ENCODE results near the gene SCIMP.
A peak's percentile ranks its signal among the peaks of the same experiment; 100 is the strongest.
"Not testable (repeated sequence)": the region's sequence is repeated elsewhere in the genome, so short reads cannot be mapped to it uniquely, and the experiment has no call there.

SCIMP gene

DNA sequence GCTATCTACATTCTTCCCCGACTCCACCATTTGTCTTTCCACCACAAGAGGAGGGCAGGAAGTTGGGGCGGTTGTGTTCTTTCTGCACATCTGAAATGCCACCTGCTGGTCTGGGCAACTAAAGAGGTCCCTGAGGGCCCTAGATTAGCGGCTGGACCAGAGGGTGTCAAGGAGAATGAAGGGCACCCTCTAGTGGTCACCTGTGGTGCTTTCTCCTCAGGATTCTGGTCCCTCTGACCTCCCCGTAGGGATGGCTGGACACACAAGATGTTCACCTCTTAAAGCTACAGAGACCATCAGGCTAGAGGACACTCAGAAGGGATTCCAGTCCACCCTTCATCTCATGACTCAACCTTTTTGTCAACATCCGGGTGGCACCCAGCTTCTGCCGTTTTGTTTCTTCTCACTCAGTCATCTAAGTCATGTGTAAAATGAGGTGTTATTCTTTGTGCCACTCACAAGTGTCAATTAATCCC is 2.9 kb upstream of the SCIMP start:
- peak; percentile 19 for DNase-seq (ENCODE audit: low spot score)

DNA sequence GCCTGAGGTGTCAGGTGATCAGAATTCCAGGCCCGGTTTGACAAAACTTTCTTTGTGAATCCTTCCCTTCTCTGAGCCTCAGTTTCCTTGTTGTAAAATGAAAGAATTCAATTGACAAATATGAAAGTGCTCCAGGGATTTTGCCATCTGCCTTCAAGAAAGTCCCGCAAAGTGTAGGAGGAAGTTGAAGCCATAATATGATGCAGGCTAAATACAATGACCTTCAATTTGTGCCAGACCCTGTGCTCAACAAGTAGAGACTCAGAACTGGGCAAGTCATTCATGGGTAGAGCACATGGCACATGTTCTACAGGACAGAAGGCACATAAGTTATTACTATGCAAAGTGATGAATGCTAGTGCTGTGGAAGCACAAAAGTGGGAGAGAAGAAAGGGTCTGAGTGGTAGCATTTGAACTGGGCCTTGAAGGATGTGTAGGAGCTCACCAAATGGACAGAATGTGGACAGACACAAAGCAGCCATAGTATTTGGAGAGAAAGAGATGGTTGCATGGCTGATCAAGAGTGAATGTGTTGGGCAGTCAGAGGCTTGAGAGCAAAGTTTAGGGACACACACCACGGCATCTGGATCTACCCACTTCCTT is 2.4 kb upstream of the SCIMP start:
- no peak for DNase-seq (ENCODE audit: low spot score)

DNA sequence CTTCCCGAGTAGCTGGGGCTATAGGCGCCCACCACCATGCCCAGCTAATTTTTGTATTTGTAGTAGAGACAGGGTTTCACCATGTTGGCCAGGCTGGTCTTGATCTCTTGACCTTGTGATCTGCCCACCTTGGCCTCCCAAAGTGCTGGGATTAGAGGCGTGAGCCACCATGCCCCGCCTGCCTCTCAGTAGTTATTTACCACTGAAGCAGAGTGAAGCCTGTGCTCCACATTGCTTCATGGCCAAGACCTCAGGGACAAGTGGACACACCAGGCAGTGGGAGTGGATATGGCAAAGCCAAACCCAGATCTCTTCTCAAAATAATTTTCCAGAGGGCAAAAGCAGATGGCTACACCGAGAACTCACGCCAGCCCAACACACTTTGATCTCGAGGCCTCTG is 1.2 kb downstream of the SCIMP start:
- not testable (repeated sequence) for DNase-seq (ENCODE audit: low spot score)

DNA sequence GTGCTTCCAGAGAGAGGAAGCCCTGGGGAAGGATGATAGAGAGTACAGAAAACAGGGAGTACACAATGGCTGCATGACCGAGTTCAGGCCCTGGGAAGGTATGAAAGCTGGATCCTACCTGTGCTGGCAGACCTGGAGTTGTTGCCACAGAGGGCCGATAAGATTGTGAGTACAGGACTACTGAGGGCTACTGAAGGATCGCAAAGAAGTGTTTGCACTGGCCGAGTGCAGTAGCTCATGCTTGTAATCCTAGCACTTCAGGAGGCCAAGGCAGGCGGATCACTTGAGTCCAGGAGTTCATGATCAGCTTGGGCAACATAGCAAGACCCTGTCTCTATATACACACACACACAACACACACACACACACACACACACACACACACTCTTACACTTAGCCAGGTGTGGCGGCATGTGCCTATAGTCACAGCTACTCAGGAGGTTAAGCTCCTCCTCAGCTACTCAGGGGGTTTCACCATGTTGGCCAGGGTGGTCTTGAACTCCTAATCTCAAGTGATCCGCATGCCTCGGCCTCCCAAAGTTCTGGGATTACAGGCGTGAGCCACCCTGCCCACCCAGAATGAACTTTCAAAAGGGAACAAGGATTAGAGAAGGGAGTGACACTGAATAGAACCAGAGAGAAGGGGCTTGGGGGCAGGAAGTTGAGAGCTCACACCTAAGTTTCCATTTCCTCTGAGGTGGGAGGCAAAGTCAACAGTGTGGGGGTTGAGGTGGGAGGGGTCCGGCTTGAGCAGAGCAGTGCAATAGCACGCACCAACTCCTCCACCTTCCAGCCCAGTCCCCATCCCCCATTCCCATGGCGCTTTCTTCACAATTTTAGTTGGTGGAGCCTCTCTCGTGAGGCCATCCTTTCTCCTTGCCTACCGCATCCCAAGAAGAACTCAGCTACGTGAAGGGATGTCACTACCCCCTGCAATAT is 7.5 kb downstream of the SCIMP start:
- peak; percentile 10 for DNase-seq (ENCODE audit: low spot score)

DNA sequence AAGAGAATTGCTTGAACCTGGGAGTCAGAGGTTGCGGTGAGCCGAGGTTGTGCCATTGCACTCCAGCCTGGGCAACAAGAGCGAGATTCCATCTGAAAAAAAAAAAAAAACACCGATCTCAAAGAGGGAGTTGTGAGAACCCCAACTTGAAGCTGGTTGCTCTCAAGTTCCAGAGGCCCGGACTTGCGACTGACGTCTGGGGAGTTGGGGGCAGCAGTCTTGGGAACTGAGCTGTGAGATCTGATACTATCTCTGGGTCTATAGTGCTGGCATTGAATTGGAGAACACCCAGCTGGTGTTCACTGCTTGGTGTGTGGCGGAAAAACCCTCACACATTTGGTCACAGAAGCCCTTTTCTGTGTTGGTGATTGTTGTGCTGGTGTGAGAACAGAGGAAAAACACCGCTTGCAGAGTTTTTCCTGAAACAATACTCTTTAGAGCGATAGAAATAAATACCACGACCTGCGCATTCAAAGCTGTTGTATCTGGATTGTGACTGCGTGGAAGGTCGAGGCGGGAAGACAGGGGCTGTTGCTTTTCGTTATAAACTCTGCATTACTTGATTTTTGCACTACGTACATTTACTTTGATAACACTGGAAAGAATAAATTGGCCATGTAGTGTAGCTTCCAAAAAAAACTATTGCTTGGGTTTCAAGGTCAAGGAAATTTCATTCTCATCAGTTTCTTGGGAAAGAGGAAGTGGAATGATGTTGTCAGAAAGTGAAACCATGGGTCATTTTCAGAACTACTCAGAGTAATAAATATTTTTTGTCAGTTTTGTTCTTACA is 8.8 kb downstream of the SCIMP start:
- no peak for DNase-seq (ENCODE audit: low spot score)

DNA sequence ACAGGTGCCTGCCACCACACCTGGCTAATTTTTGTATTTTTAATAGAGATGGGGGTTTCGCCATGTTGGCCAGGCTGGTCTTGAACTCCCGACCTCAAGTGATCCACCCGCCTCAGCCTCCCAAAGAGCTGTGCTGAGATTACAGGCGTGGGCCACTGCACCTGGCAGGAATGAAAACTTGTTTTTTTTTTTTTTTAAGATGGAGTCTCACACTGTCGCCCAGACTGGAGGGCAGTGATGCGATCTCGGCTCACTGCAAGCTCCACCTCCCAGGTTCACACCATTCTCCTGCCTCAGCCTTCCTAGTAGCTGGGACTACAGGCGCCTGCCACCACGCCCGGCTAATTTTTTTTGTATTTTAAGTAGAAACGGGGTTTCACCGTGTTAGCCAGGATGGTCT is 12.7 kb downstream of the SCIMP start:
- not testable (repeated sequence) for DNase-seq (ENCODE audit: low spot score)

DNA sequence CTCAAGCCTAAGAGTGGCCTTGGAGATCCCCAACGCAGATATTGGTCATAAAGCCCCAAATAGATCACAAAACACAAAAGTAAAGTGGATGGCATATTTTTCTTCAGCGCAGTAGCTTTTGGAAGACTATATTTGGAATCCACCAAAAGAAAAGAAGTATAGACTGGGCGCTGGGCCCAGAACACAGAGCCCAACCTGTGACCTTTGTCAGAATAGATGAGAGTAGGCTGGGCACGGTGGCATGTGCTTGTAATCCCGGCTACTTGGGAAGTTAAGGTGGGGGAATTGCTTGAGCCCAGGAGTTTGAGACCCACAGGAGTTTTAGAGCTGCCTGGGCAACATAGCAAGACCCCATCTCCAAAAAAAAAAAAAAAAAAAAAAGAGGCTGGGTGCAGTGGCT is 14.6 kb downstream of the SCIMP start:
- DNase-seq (ENCODE audit: low spot score), result no peak

DNA sequence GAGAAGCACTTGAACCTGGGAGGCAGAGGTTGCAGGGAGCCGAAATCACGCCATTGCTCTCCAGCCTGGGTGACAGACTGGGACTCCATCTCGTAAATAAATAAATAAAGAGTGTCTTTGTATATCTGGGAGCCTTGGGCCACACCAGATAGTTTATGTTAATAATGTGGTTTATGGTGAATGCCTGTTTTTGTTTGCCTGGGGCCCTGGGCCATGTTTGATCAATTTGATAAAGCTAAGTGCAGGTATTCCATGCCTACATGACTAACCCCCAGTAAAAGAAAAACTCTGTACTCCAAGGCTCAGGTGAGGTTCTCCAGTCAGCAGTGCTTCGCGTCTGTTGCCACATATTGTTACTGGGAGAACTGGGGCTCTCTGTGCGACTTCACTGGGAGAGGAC is 15.1 kb downstream of the SCIMP start:
- no peak for DNase-seq (ENCODE audit: low spot score)

DNA sequence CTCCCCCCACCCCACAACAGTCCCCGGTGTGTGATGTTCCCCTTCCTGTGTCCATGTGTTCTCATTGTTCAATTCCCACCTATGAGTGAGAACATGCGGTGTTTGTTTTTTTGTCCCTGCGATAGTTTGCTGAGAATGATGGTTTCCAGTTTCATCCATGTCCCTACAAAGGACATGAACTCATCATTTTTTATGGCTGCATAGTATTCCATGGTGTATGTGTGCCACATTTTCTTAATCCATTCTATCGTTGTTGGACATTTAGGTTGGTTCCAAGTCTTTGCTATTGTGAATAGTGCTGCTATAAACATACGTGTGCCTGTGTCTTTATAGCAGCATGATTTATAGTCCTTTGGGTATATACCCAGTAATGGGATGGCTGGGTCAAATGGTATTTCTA is 17.1 kb downstream of the SCIMP start:
- not testable (repeated sequence) for DNase-seq (ENCODE audit: low spot score)

DNA sequence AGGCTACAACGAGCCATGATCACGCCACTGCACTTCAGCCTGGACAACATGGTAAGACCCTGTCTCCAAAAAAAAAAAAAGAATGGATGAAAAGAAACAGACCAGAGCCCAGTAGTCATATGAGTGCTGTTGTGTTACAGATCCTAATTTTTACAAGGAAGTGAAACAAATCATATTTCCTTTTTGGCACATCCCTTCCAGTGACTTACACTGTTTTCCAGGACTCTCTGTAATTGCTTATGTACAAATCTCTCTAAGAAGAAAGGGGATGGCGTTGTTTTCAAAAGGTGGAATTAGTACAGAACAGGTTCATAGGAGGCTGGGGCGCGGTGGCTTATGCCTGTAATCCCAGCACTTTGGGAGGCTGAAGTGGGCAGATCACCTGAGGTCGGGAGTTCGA is 23.2 kb downstream of the SCIMP start:
- DNase-seq (ENCODE audit: low spot score), result no peak

DNA sequence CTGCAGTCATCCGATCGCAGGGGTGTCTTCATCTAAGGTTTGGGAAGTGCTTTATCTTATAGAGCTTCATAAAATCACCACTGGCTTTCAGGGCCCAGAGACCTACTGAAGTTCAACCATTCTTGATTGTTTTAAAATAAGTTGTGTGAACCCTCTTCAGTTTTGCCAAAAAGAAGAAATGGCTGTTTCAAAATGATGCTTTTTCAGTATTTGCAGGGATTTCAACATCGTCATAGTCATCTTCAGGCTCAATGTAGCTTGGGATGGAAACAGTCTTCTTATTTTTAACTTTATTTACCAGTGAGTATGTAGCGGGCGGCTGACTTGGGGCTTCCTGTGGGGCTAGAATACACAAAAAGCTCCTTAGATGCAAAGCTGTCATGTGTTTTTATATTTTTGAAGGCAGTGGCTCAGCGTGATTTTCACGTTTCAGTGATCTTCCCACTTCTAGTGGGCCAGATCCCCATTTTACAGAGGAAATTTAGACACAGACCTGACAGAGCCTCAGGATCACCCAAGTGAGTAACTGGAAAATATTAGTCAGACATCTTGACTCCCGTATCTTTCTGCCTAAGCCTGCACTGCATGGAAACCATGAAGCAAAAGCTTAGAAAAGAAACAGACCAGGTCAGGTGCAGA is 23.9 kb downstream of the SCIMP start:
- no peak for DNase-seq (ENCODE audit: low spot score)

DNA sequence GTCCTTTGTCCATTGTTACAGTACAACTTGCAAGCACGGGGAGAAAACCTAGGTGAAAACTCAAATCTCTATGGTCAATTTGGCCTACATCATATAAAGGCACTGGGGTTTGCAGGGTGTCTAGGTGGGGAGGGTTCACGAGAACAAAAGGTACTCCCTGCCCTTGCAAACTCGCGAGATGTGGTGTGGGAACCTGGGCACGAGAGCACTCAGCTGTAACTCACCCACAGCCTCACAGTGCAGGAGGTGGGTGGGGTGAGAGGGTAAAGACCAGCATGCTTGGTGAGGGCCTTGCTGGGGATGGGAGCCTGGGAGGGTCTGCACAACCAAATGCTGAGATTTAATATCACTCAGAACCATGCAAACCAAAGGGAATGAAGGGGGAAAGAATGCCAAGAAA is 24.6 kb downstream of the SCIMP start:
- DNase-seq (ENCODE audit: low spot score), result no peak

DNA sequence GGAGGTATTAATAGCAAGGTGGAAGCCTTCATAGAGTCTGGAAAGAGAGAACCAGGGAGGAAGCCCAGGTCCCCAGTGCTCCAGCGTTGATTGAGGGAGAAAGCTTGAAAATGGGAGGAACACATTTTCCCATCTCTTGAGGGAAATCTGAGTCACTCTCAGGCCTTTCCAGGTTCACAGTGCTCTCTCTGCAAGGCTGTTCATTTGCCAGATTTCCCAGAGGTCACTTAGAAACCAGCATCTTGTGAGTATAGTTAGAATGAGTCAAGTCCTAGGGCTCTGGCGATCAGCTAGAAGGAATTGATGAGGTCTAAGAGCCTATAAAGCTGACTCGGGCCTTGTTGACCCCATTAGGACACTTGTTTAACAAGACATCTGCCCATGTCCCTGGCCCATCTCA is 25.3 kb downstream of the SCIMP start:
- DNase-seq (ENCODE audit: low spot score), result no peak

DNA sequence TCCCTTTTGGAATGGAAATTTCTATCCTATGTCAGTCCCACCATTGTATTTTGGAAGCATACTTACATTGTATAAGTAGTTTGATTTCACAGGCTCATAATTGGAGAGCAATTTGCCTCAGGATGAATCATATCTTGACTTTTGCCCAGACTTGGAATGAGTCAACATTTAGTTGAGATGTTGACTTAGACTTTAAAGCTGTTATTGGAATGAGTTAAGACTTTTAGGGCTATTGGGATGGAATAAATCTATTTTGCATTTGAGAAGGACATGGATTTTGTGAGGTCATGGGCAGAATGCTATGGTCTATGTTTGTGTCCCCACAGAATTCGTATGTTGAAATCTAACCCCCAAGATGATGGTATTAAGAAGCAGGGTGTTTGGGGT is 30.8 kb downstream of the SCIMP start:
- DNase-seq (ENCODE audit: low spot score), result no peak

DNA sequence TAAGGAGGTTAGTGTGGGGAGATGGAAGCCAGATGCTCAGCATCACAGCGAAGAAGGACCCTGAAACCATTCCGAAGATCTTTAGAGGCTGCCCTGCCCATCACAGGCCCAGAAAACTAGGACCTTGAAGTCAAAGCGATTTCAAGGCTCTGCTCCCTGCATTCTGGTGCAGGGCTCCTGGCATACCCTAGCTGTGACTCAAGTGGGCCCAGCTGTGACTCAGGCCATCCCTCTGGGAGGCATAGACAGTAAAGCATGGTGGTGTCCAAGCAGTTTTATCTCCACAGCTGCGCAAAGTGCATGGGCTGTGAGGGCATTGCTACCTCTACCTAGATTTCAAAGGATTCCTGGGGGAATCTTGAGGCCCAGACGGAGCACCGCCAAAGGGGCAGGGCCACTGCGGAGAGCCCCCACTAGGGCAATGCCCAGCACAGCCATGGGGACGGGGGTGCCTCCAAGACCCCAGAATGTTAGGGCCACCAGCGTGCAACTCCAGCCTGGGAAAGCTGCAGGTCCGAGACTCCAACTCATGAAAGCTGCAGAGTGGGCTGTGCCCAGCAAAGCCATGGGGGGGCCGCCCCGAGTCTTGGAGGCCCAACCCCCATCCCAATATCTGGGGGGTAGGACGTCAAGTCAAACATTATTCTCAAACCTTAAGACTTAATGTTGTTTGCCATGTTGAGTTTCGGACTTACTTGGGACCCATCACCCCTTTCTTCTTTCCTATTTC is 31.3 kb downstream of the SCIMP start:
- no peak for DNase-seq (ENCODE audit: low spot score)

DNA sequence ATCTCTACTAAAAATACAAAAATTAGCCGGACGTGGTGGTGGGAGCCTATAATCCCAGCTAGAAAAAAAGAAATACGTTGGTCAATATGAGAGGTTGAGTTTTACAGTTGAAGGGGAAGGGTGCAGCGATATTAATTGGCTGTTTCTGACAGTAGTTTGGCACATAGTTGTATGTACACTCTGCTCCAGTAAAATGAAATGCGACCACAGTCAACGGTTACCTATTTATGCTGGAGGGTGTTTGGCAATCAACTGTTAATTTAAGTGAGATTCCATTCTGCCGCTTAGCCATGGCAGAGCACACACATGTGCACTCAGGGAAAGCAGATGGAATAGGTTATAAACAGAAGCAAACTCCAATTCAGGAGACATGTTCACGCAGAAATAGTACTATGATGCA is 33.6 kb downstream of the SCIMP start:
- DNase-seq (ENCODE audit: low spot score), result no peak

DNA sequence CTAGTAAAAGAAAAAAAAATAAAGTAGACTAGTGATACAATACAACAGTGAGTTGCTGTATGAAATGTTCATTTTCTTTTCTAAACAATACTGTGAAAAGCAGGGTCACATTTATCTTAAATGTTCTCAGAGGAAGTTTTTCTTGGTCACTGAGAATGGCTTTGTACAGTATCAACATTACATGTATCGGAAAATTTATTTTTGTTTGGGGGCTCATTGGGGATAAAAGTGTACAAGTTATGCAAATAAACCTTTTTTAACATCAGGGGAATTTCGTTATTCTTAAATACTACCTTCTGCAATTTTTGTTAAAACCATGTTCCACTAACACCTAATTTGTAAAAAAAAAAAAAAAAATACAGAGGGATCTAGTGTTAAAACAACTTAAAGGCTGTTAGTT is 34.3 kb downstream of the SCIMP start:
- no peak for DNase-seq (ENCODE audit: low spot score)

DNA sequence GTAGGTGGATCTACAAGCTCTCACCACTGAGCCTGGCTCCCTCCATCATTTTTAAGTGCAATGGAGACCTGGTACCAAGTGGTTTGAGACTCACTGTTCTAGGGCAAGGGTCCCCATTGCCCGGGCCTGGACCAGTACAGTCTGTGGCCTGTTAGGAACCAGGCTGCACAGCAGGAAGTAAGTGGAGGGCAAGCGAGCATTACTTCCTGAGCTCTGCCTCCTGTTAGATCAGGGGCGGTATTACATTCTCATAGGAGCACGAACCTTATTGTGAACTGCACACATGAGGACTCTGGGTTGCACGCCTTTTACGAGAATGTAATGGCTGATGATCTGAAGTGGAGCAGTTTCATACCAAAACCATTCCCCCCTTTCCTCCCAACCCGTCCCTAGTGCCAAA is 36.2 kb downstream of the SCIMP start:
- DNase-seq (ENCODE audit: low spot score), result no peak

DNA sequence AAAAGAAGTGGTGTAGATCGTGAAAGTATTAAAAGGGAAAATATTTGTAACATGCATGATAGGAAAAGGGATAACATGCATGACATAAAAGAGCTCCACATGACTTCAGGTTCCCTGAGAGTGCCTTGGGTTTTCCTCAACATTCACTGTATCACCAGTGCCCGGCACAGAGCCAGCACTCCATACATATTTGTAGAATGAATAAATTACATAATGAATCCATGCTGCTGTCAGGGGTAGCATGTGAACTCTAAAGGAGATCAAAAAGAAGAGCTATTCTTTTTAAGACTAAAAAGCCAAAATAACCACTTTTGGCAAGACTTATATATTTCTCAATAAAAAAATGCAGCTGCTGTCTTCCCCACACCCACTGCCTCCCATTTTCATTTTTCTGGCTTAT is 40.3 kb downstream of the SCIMP start:
- DNase-seq (ENCODE audit: low spot score), result no peak

DNA sequence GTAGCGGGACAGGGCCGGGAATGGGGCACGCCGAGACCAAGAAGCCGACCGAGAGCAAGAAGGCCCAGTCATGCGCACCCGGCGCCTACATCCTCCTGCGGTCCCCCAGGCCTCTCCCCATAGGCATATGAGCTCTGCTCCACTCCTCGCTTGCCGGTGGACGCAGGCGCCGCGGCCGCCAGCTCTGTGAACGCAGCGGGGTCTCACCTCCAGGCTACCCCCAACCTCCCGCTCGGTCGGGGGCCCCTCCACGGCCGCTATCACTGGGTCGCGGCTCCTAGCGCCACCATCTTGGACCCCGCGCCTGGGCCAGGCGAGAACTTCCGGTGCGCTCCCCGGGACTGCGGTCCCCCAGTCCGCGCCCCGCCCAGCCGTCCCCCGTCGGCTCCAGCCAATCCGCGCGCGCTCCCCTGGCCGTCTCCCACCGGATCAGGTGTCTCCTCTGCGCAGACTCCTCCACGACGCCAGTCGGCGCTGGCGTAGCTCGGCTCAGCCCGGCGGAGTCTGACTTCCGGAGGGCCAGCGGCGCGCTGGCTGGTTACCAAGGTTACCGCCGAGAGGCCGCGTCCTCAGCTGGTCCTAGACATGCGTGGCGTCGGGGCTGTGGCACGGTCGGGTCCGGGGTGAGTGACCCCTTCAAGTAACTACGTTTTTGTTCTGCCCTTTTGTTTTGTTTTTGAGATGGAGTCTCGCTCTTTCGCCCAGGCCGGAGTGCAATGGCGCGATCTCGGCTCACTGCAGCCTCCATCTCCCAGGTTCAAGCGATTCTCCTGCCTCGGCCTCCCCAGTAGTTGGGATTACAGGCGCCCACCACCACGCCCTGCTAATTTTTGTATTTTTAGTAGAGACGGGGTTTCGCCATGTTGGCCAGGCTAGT is 42.9 kb downstream of the SCIMP start, which contains the start of gene ZNF594:
Gene ZNF594, minus strand, starts transcription at position 328 of the 877 bp plus-strand sequence. CDS start 7,612 bp downstream, outside the sequence.
- DNase-seq (ENCODE audit: low spot score), result peak; percentile 95

Data from CD4-positive, alpha-beta T cell treated with Interleukin-6 at 100 ng/mL for 8 hours (primary cell).